GM23338 (cell line): ENCODE measurements around the gene MAP3K13. TPM values are rescaled to one million over a fixed set of nuclear protein-coding genes. Genes with fewer than 3 reads are reported as not detected.

Experiments used
- ATAC-seq: fragments of 200-7000 bp; cut with Tn5 transposase; 3 replicates; pipeline ENCODE4 v1.9.1; 2020
- DNase-seq: peaks from one replicate; pipeline ENCODE4 v3.0.0-alpha.2; 2015; ENCODE audit warnings: low spot score
- H2AFZ ChIP-seq: fragments of 200-600 bp; sonication (generic); 2 replicates; pipeline ENCODE4 v1.8.0; 2016; ENCODE audit warnings: antibody characterized with exemption, mild to moderate bottlenecking, moderate library complexity
- H3F3A ChIP-seq: fragments of 200-600 bp; sonication (generic); replicated peaks from 2 replicates; pipeline ENCODE4 v1.8.0; 2017; ENCODE audit warnings: antibody characterized with exemption, mixed run types, low read depth
- H3K27ac ChIP-seq: fragments of 200-600 bp; sonication (generic); 2 replicates; pipeline ENCODE4 v1.6.1; 2016; ENCODE audit warnings: low read depth
- H3K27me3 ChIP-seq: fragments of 200-600 bp; sonication (generic); 2 replicates; pipeline ENCODE4 v1.8.0; 2016; ENCODE audit warnings: mild to moderate bottlenecking, mixed run types, moderate library complexity; ENCODE audit not compliant: insufficient read depth
- H3K36me3 ChIP-seq: fragments of 200-600 bp; sonication (generic); 2 replicates; pipeline ENCODE4 v1.8.0; 2016; ENCODE audit warnings: mild to moderate bottlenecking; ENCODE audit not compliant: insufficient read depth
- H3K4me1 ChIP-seq: fragments of 200-600 bp; sonication (generic); 2 replicates; pipeline ENCODE4 v1.8.0; 2016; ENCODE audit warnings: mild to moderate bottlenecking, moderate library complexity; ENCODE audit not compliant: insufficient read depth
- H3K4me2 ChIP-seq: fragments of 200-600 bp; sonication (generic); 2 replicates; pipeline ENCODE4 v1.7.1; 2017; ENCODE audit warnings: mixed run types
- H3K4me3 ChIP-seq: fragments of 200-600 bp; sonication (generic); 2 replicates; pipeline ENCODE4 v1.6.1; 2016; ENCODE audit warnings: mixed run types
- H3K79me2 ChIP-seq: fragments of 200-600 bp; sonication (generic); replicated peaks from 2 replicates; pipeline ENCODE4 v1.8.0; 2017; ENCODE audit warnings: mild to moderate bottlenecking; ENCODE audit not compliant: insufficient read depth
- H3K9me2 ChIP-seq: fragments of 200-600 bp; sonication (generic); 2 replicates; pipeline ENCODE4 v1.8.0; 2017; ENCODE audit not compliant: insufficient read depth
- H4K20me1 ChIP-seq: fragments of 200-600 bp; sonication (generic); replicated peaks from 2 replicates; pipeline ENCODE4 v1.8.0; 2017; ENCODE audit warnings: mild to moderate bottlenecking; ENCODE audit not compliant: insufficient read depth
- H3K27ac Mint-ChIP-seq: 2 replicates; pipeline ENCODE4 v1.8.0; 2020; ENCODE audit warnings: inconsistent platforms, mild to moderate bottlenecking, moderate library complexity, mixed read lengths
- H3K27me3 Mint-ChIP-seq: 3 replicates; pipeline ENCODE4 v1.8.0; 2022; ENCODE audit warnings: low read depth, mild to moderate bottlenecking, moderate library complexity, mixed read lengths, inconsistent platforms; ENCODE audit not compliant: insufficient read depth, poor library complexity
- H3K36me3 Mint-ChIP-seq: 3 replicates; pipeline ENCODE4 v1.8.0; 2021; ENCODE audit warnings: low read depth, mild to moderate bottlenecking, inconsistent platforms, moderate library complexity, mixed read lengths
- H3K4me1 Mint-ChIP-seq: 3 replicates; pipeline ENCODE4 v1.8.0; 2020; ENCODE audit warnings: mild to moderate bottlenecking, inconsistent platforms, mixed read lengths
- H3K4me3 Mint-ChIP-seq: 3 replicates; pipeline ENCODE4 v1.8.0; 2021; ENCODE audit warnings: moderate library complexity, mild to moderate bottlenecking, inconsistent platforms, mixed read lengths
- H3K9me3 Mint-ChIP-seq: 3 replicates; pipeline ENCODE4 v1.8.0; 2020; ENCODE audit warnings: moderate library complexity, mild to moderate bottlenecking, inconsistent platforms, mixed read lengths
- CREB1 ChIP-seq: fragments of 250-450 bp; sonication (Bioruptor Pico); IDR thresholded peaks from 2 replicates; pipeline ENCODE4 v1.5.0; 2020; ENCODE audit warnings: low read depth, mild to moderate bottlenecking, moderate library complexity
- EZH2 ChIP-seq: fragments of 200-600 bp; sonication (generic); IDR thresholded peaks from one replicate; pipeline ENCODE4 v1.8.0; 2017; ENCODE audit warnings: antibody characterized with exemption, mild to moderate bottlenecking, low read depth; ENCODE audit not compliant: unreplicated experiment
- EZH2phosphoT487 ChIP-seq: fragments of 200-600 bp; sonication (generic); IDR thresholded peaks from one replicate; pipeline ENCODE4 v1.8.1; 2018; ENCODE audit warnings: antibody characterized with exemption; ENCODE audit not compliant: unreplicated experiment
- JUNB ChIP-seq: IDR thresholded peaks from one replicate; pipeline ENCODE4 v1.6.1; 2016; ENCODE audit warnings: antibody characterized with exemption; ENCODE audit not compliant: unreplicated experiment
- NANOG ChIP-seq: IDR thresholded peaks from 2 replicates; pipeline ENCODE4 v1.6.1; 2016; ENCODE audit warnings: antibody characterized with exemption, borderline replicate concordance
- POLR2AphosphoS5 ChIP-seq: IDR thresholded peaks from 2 replicates; pipeline ENCODE4 v1.6.1; 2016; ENCODE audit warnings: antibody characterized with exemption, low read depth
- STAT1 ChIP-seq: IDR thresholded peaks from one replicate; pipeline ENCODE4 v1.6.1; 2016; ENCODE audit warnings: antibody characterized with exemption; ENCODE audit not compliant: unreplicated experiment
- ZNF114 ChIP-seq: fragments of 250-450 bp; sonication (Bioruptor Pico); IDR thresholded peaks from 2 replicates; pipeline ENCODE4 v1.5.0; 2020; ENCODE audit warnings: mild to moderate bottlenecking, moderate library complexity
- ZNF331 ChIP-seq: fragments of 250-450 bp; sonication (Bioruptor Pico); IDR thresholded peaks from 2 replicates; pipeline ENCODE4 v1.5.0; 2020; ENCODE audit warnings: low read depth, mild to moderate bottlenecking, moderate library complexity
- polyA plus RNA-seq: library from polyadenylated mRNA; unstranded; fragments of >200 nt; fragmentation: Nextera tagmentation; extraction: Ambion mirVana; gene quantifications from 2 replicates; pipeline ENCODE4 v1.2.1, GENCODE V29; 2016
- total RNA-seq: library from RNA; depleted of rRNA; stranded (reverse); fragments of >200 nt; shearing (Covaris generic); gene quantifications from 2 replicates; pipeline ENCODE4 v1.2.3, GENCODE V29; 2014
- TF ChIP-seq, protein P1 (sequence below): fragments of 250-450 bp; sonication (Bioruptor Pico); IDR thresholded peaks from 2 replicates; pipeline ENCODE4 v1.5.0; 2020; ENCODE audit warnings: mild to moderate bottlenecking, moderate library complexity
- TF ChIP-seq, protein P2 (sequence below): IDR thresholded peaks from 2 replicates; pipeline ENCODE4 v1.6.1; 2016; ENCODE audit warnings: antibody characterized with exemption
- TF ChIP-seq, protein P3 (sequence below): IDR thresholded peaks from one replicate; pipeline ENCODE4 v1.6.1; 2018; ENCODE audit warnings: antibody characterized with exemption; ENCODE audit not compliant: unreplicated experiment
- TF ChIP-seq, protein P4 (sequence below), 2 experiments: fragments of 200-600 bp in 1 of 2; sonication (generic) in 1 of 2; conservative IDR thresholded peaks; 2 replicates each; pipeline versions ENCODE4 v1.5.1 to v1.6.1; 2016 to 2017; ENCODE audit warnings: antibody characterized with exemption in 2 of 2, low read depth in 2 of 2, mild to moderate bottlenecking in 2 of 2, moderate library complexity in 1 of 2

MAP3K13 gene
- total and polyA plus RNA-seq, 2 experiments from 2014 or later = 10.7 to 129 TPM

DNA sequence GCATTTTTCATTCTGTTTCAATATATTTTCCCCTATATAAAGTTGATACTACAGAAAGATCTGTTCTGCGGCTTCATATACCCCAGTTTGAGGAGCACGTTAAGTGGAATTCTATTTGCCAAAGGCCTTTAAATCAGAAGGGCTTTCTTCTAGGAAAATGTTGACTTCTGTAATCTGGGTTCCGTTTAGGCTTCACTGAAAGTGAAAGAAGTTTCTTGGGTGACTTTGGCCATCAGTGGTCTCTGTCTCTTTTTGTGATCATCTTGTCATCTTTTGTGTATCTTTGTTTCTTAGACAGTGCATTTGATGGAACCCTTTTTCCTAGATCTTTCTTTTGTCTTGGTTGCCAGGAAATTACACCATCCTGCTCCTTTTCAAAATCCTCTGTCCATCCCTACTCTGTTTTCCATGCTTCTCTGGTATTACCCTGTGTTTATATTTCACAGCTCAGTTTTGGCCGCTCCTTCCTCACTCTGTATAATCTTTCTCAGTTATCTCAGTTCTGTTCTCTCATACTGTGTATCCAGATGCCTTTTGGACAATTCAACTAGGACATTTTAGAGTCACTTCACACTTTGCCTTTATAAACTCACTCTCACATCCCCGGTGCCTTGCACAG is 40.7 kb upstream of the MAP3K13 start:
- no peaks in the 10 kb centered on the region for H3K9me3 Mint-ChIP-seq
- H3K4me3 Mint-ChIP-seq = no peak overlapping the region
- no peaks in the 10 kb centered on the region; the same call in 1 of the 2 replicates for H4K20me1 ChIP-seq
- H3K4me2 ChIP-seq = no peak overlapping the region
- H3K79me2 ChIP-seq = no peaks in the 10 kb centered on the region
- TF ChIP-seq STAT1 (no peak), JUNB (no peak), POLR2AphosphoS5 (no peak), NANOG (no peak), ZNF331 (no peak), EZH2phosphoT487 (no peak), CREB1 (CRISPR knock-in tag) (no peak), ZNF114 (no peak), EZH2 (no peak)
- TF ChIP-seq, protein P1, sequence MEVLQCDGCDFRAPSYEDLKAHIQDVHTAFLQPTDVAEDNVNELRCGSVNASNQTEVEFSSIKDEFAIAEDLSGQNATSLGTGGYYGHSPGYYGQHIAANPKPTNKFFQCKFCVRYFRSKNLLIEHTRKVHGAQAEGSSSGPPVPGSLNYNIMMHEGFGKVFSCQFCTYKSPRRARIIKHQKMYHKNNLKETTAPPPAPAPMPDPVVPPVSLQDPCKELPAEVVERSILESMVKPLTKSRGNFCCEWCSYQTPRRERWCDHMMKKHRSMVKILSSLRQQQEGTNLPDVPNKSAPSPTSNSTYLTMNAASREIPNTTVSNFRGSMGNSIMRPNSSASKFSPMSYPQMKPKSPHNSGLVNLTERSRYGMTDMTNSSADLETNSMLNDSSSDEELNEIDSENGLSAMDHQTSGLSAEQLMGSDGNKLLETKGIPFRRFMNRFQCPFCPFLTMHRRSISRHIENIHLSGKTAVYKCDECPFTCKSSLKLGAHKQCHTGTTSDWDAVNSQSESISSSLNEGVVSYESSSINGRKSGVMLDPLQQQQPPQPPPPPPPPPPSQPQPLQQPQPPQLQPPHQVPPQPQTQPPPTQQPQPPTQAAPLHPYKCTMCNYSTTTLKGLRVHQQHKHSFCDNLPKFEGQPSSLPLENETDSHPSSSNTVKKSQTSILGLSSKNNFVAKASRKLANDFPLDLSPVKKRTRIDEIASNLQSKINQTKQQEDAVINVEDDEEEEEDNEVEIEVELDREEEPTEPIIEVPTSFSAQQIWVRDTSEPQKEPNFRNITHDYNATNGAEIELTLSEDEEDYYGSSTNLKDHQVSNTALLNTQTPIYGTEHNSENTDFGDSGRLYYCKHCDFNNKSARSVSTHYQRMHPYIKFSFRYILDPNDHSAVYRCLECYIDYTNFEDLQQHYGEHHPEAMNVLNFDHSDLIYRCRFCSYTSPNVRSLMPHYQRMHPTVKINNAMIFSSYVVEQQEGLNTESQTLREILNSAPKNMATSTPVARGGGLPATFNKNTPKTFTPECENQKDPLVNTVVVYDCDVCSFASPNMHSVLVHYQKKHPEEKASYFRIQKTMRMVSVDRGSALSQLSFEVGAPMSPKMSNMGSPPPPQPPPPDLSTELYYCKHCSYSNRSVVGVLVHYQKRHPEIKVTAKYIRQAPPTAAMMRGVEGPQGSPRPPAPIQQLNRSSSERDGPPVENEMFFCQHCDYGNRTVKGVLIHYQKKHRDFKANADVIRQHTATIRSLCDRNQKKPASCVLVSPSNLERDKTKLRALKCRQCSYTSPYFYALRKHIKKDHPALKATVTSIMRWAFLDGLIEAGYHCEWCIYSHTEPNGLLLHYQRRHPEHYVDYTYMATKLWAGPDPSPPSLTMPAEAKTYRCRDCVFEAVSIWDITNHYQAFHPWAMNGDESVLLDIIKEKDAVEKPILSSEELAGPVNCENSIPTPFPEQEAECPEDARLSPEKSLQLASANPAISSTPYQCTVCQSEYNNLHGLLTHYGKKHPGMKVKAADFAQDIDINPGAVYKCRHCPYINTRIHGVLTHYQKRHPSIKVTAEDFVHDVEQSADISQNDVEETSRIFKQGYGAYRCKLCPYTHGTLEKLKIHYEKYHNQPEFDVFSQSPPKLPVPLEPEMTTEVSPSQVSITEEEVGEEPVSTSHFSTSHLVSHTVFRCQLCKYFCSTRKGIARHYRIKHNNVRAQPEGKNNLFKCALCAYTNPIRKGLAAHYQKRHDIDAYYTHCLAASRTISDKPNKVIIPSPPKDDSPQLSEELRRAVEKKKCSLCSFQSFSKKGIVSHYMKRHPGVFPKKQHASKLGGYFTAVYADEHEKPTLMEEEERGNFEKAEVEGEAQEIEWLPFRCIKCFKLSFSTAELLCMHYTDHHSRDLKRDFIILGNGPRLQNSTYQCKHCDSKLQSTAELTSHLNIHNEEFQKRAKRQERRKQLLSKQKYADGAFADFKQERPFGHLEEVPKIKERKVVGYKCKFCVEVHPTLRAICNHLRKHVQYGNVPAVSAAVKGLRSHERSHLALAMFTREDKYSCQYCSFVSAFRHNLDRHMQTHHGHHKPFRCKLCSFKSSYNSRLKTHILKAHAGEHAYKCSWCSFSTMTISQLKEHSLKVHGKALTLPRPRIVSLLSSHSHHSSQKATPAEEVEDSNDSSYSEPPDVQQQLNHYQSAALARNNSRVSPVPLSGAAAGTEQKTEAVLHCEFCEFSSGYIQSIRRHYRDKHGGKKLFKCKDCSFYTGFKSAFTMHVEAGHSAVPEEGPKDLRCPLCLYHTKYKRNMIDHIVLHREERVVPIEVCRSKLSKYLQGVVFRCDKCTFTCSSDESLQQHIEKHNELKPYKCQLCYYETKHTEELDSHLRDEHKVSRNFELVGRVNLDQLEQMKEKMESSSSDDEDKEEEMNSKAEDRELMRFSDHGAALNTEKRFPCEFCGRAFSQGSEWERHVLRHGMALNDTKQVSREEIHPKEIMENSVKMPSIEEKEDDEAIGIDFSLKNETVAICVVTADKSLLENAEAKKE (CRISPR knock-in tag) = no peak
- TF ChIP-seq, protein P2, sequence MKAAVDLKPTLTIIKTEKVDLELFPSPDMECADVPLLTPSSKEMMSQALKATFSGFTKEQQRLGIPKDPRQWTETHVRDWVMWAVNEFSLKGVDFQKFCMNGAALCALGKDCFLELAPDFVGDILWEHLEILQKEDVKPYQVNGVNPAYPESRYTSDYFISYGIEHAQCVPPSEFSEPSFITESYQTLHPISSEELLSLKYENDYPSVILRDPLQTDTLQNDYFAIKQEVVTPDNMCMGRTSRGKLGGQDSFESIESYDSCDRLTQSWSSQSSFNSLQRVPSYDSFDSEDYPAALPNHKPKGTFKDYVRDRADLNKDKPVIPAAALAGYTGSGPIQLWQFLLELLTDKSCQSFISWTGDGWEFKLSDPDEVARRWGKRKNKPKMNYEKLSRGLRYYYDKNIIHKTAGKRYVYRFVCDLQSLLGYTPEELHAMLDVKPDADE = no peak
- TF ChIP-seq, protein P3, sequence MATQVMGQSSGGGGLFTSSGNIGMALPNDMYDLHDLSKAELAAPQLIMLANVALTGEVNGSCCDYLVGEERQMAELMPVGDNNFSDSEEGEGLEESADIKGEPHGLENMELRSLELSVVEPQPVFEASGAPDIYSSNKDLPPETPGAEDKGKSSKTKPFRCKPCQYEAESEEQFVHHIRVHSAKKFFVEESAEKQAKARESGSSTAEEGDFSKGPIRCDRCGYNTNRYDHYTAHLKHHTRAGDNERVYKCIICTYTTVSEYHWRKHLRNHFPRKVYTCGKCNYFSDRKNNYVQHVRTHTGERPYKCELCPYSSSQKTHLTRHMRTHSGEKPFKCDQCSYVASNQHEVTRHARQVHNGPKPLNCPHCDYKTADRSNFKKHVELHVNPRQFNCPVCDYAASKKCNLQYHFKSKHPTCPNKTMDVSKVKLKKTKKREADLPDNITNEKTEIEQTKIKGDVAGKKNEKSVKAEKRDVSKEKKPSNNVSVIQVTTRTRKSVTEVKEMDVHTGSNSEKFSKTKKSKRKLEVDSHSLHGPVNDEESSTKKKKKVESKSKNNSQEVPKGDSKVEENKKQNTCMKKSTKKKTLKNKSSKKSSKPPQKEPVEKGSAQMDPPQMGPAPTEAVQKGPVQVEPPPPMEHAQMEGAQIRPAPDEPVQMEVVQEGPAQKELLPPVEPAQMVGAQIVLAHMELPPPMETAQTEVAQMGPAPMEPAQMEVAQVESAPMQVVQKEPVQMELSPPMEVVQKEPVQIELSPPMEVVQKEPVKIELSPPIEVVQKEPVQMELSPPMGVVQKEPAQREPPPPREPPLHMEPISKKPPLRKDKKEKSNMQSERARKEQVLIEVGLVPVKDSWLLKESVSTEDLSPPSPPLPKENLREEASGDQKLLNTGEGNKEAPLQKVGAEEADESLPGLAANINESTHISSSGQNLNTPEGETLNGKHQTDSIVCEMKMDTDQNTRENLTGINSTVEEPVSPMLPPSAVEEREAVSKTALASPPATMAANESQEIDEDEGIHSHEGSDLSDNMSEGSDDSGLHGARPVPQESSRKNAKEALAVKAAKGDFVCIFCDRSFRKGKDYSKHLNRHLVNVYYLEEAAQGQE = no peak
- TF ChIP-seq, protein P4, sequence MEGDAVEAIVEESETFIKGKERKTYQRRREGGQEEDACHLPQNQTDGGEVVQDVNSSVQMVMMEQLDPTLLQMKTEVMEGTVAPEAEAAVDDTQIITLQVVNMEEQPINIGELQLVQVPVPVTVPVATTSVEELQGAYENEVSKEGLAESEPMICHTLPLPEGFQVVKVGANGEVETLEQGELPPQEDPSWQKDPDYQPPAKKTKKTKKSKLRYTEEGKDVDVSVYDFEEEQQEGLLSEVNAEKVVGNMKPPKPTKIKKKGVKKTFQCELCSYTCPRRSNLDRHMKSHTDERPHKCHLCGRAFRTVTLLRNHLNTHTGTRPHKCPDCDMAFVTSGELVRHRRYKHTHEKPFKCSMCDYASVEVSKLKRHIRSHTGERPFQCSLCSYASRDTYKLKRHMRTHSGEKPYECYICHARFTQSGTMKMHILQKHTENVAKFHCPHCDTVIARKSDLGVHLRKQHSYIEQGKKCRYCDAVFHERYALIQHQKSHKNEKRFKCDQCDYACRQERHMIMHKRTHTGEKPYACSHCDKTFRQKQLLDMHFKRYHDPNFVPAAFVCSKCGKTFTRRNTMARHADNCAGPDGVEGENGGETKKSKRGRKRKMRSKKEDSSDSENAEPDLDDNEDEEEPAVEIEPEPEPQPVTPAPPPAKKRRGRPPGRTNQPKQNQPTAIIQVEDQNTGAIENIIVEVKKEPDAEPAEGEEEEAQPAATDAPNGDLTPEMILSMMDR (conservative IDR thresholded peaks at IDR 0.05; ENCODE audit: low read depth in 2 of 2) = no peak
- H3K4me3 ChIP-seq = no peak overlapping the region
- ATAC-seq (no peak), DNase-seq (no peak)
- H3K36me3 ChIP-seq = no peaks in the 10 kb centered on the region
- no peaks in the 10 kb centered on the region for H3K9me2 ChIP-seq
- no peaks in the 10 kb centered on the region for H3F3A ChIP-seq
- H2AFZ ChIP-seq = no peak overlapping the region
- peaks cover under 1% of the 10 kb centered on the region; the same call in 2 of the 3 replicates for H3K4me1 Mint-ChIP-seq
- H3K27me3 Mint-ChIP-seq = peaks cover 2% of the 10 kb centered on the region
- H3K27ac ChIP-seq = no peak overlapping the region
- H3K4me1 ChIP-seq = peaks cover 8% of the 10 kb centered on the region
- H3K27ac Mint-ChIP-seq = no peak overlapping the region
- no peaks in the 10 kb centered on the region for H3K36me3 Mint-ChIP-seq
- no peaks in the 10 kb centered on the region for H3K27me3 ChIP-seq
